B cell (primary cell): ENCODE results near the gene TMEM247. TPM values are rescaled to one million over a fixed set of nuclear protein-coding genes. Genes with fewer than 3 reads are reported as not detected.

ENCODE experiments used
- ATAC-seq: fragments of 200-7000 bp; cut with Tn5 transposase; one replicate; pipeline ENCODE4 v1.10.0; 2021; ENCODE audit warnings: low read depth, mild to moderate bottlenecking, moderate number of reproducible peaks, moderate library complexity
- CTCF ChIA-PET: fragments of 350-600 bp; sonication (Branson Sonifier 250); formaldehyde crosslinking; loops from one replicate; lab custom pipeline; 2021; ENCODE audit warnings: antibody characterized with exemption, inconsistent platforms; lab: Charles Lee
- POLR2A ChIA-PET: fragments of 350-600 bp; sonication (Branson Sonifier 250); formaldehyde crosslinking; loops from one replicate; lab custom pipeline; 2021; ENCODE audit warnings: antibody characterized with exemption; lab: Charles Lee
- DNase-seq: peaks from one replicate; pipeline ENCODE4 v3.0.0; 2013
- H2AFZ ChIP-seq: 2 replicates; pipeline ENCODE4 v1.6.1; 2012; ENCODE audit warnings: mild to moderate bottlenecking, low read depth, low read length; ENCODE audit not compliant: insufficient read depth, poor library complexity, severe bottlenecking
- H3K27ac ChIP-seq, 2 donors: 1 replicate in 1 of 2; 2 replicates in 1 of 2; pipeline ENCODE4 v1.5.1; 2012 to 2013; ENCODE audit warnings: low read length in 2 of 2, mild to moderate bottlenecking in 2 of 2, moderate library complexity in 1 of 2
- H3K27me3 ChIP-seq, 4 experiments: fragments of 200-600 bp in 1 of 4; sonication (generic) in 1 of 4; replicated peaks in 1 of 4; 1 replicate in 2 of 4; 2 replicates in 2 of 4; pipeline versions ENCODE4 v1.6.1 to v1.7.0; 2013 to 2016; ENCODE audit warnings: low read length in 3 of 4, mild to moderate bottlenecking in 2 of 4, mixed read lengths in 1 of 4, moderate library complexity in 1 of 4; ENCODE audit not compliant: insufficient read depth in 4 of 4, control insufficient read depth in 3 of 4; ENCODE audit errors: control extremely low read depth in 1 of 4
- H3K36me3 ChIP-seq, 2 experiments: replicated peaks in 1 of 2; 1 replicate in 1 of 2; 2 replicates in 1 of 2; pipeline versions ENCODE4 v1.6.1 to v1.7.1; 2013; ENCODE audit warnings: low read length in 1 of 2; ENCODE audit not compliant: insufficient read depth in 2 of 2, control insufficient read depth in 1 of 2; ENCODE audit errors: control extremely low read depth in 1 of 2, extremely low read depth in 1 of 2
- H3K4me1 ChIP-seq, 2 donors: fragments of 200-600 bp in 1 of 2; sonication (generic) in 1 of 2; 1 replicate in 1 of 2; 2 replicates in 1 of 2; pipeline versions ENCODE4 v1.5.1 to v1.6.1; 2013 to 2017; ENCODE audit warnings: low read length in 2 of 2; ENCODE audit not compliant: control insufficient read depth in 2 of 2, insufficient read depth in 2 of 2
- H3K4me2 ChIP-seq: replicated peaks from 2 replicates; pipeline ENCODE3; 2012; ENCODE audit warnings: mild to moderate bottlenecking, low read depth, low read length; ENCODE audit not compliant: poor library complexity, severe bottlenecking
- H3K4me3 ChIP-seq, 5 experiments: fragments of 200-600 bp in 1 of 5; sonication (generic) in 1 of 5; 1 replicate in 3 of 5; 2 replicates in 2 of 5; pipeline versions ENCODE4 v1.5.1 to v1.7.0; 2011 to 2016; ENCODE audit warnings: low read length in 4 of 5, mild to moderate bottlenecking in 4 of 5, low read depth in 2 of 5, control low read depth in 1 of 5, moderate library complexity in 1 of 5; ENCODE audit not compliant: insufficient read depth in 1 of 5; ENCODE audit errors: control extremely low read depth in 1 of 5, extremely low read depth in 1 of 5
- H3K79me2 ChIP-seq: fragments of 200-600 bp; sonication (generic); one replicate; pipeline ENCODE4 v1.6.0; 2016; ENCODE audit warnings: low read length; ENCODE audit not compliant: control insufficient read depth, insufficient read depth
- H3K9ac ChIP-seq: fragments of 200-600 bp; sonication (generic); 2 replicates; pipeline ENCODE4 v1.6.1; 2017; ENCODE audit warnings: mild to moderate bottlenecking, low read length, moderate library complexity
- H3K9me3 ChIP-seq, 3 donors: one replicate each; pipeline versions ENCODE4 v1.6.1 to v1.7.1; 2013; ENCODE audit warnings: low read length in 2 of 3; ENCODE audit not compliant: control insufficient read depth in 2 of 3, insufficient read depth in 1 of 3; ENCODE audit errors: control extremely low read depth in 1 of 3
- H4K20me1 ChIP-seq: 2 replicates; pipeline ENCODE4 v1.6.0; 2012; ENCODE audit warnings: mild to moderate bottlenecking, low read length; ENCODE audit not compliant: insufficient read depth, control insufficient read depth, poor library complexity, severe bottlenecking
- H3K27ac Mint-ChIP-seq: one replicate; pipeline ENCODE4 v1.8.0; 2021; ENCODE audit warnings: mixed read lengths
- H3K27me3 Mint-ChIP-seq: one replicate; pipeline ENCODE4 v1.8.0; 2021; ENCODE audit warnings: mixed read lengths
- H3K4me1 Mint-ChIP-seq: one replicate; pipeline ENCODE4 v1.8.0; 2021; ENCODE audit warnings: mixed read lengths
- H3K4me3 Mint-ChIP-seq: one replicate; pipeline ENCODE4 v1.8.0; 2021; ENCODE audit warnings: mixed read lengths
- H3K9me3 Mint-ChIP-seq: one replicate; pipeline ENCODE4 v1.8.0; 2022; ENCODE audit warnings: mixed read lengths; ENCODE audit not compliant: insufficient read depth
- EZH2 ChIP-seq: IDR thresholded peaks from 2 replicates; pipeline ENCODE4 v1.6.1; 2012; ENCODE audit warnings: borderline replicate concordance, low read depth, mild to moderate bottlenecking, moderate library complexity, low read length; ENCODE audit not compliant: insufficient read depth, poor library complexity, severe bottlenecking
- WGBS: methylation state at CpG from one replicate; pipeline ENCODE4 v1.1.5; 2013; ENCODE audit warnings: missing lambda C conversion rate; ENCODE audit not compliant: insufficient coverage; 5-methylcytosine and 5-hydroxymethylcytosine counted together
- intact Hi-C: fragments of 100-400 bp; cut with micrococcal nuclease; formaldehyde crosslinking; loops from one replicate; pipeline ENCODE4 v1.10.0; 2022
- polyA plus RNA-seq: library from polyadenylated mRNA; depleted of rRNA; stranded (reverse); fragments of >200 nt; gene quantifications from 2 replicates; pipeline ENCODE4 v1.2.3, GENCODE V29; 2012
- total RNA-seq, 2 donors: library from RNA; stranded (reverse); fragments of 120-200 nt in 1 of 2; gene quantifications; 1 replicate in 1 of 2; 2 replicates in 1 of 2; pipeline versions ENCODE4 v1.2.3 to v1.2.4, GENCODE V29; 2013 to 2022
- TF ChIP-seq, protein P1 (sequence below): fragments of 200-600 bp; IDR thresholded peaks from one replicate; pipeline ENCODE4 v1.8.0; 2022; ENCODE audit warnings: antibody characterized with exemption, mild to moderate bottlenecking

TMEM247 gene
- total and polyA plus RNA-seq, 2 donors (not counting 1 experiment from before 2014, with no cell fraction given): not detected

DNA sequence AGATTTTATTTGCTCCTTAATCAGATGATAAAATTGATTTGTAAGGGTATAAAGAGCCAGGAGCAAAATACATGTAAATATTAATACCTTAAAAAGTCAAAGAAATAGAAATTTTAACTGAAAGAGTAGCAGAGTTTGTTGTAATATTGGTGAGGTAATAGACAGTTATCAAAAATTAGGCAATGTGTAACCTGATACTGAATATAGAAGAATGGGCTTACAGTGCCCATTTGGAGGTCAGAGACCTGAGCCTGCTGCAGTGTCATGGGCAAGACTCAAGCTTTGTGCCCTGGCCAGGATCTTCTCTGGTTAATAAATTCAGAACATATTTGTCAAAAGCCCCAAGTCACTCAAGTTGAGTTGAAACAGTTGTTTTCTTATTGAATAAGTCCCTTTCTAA, 29.7 kb upstream of the TMEM247 start:
- no peak overlapping the region for H3K27ac Mint-ChIP-seq
- ATAC-seq: no peak
- CTCF ChIA-PET: no interaction called here

DNA sequence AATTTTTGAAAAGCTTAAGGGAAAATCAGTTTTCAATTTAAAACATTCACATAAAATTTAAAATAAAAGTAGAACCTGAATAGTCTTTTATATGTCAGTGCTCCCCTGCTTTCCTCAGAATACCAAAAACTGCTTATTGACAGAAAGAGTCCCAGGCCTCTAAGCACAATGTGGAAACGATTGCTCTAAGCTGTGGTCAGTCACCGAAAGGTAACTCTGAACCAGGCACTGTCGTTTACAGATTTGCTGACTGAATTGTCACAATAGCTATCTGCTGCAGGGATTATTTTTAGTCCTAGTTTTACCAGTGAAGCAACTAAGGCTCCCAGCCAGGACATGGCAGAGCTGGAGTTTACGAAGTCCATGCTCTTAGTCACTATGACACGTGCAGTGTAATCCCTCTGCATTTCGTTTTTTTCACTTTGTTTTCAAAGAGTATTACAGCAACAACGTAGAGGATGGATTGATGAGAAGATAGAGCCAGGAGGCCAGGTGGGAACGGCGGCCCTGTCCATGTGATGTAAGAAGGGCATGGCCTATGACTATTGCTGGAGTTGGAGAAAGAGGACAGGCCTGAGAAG, 28.1 kb upstream of the TMEM247 start:
- Histone ChIP-seq H3K9me3 (peaks cover 0 to under 1% (median under 1%) of the 10 kb centered on the region in 3 donors), H3K27ac (no peak overlapping the region), H3K36me3 (no peaks in the 10 kb centered on the region), H3K9ac (no peak overlapping the region), H3K27me3 (peaks cover 0 to 3% (median 1%) of the 10 kb centered on the region in 4 experiments), H3K4me3 (no peak overlapping the region), H3K4me1 (no peaks in the 10 kb centered on the region), H2AFZ (no peak overlapping the region), H4K20me1 (no peaks in the 10 kb centered on the region), H3K79me2 (no peaks in the 10 kb centered on the region), H3K4me2 (no peak overlapping the region)
- CTCF ChIA-PET: interaction anchor here (1.1 to 1.7 kb wide), 2 partner anchors 8 to 199 kb away, joined by 4 to 5 read pairs; no protein-coding TSS in a partner anchor
- Mint-ChIP-seq H3K9me3 (no peaks in the 10 kb centered on the region), H3K27ac (no peak overlapping the region), H3K4me3 (no peak overlapping the region), H3K27me3 (peaks cover 23% of the 10 kb centered on the region), H3K4me1 (no peaks in the 10 kb centered on the region)
- DNase-seq (no peak), ATAC-seq (no peak)
- intact Hi-C loops: no loop called here
- TF ChIP-seq, protein P1, sequence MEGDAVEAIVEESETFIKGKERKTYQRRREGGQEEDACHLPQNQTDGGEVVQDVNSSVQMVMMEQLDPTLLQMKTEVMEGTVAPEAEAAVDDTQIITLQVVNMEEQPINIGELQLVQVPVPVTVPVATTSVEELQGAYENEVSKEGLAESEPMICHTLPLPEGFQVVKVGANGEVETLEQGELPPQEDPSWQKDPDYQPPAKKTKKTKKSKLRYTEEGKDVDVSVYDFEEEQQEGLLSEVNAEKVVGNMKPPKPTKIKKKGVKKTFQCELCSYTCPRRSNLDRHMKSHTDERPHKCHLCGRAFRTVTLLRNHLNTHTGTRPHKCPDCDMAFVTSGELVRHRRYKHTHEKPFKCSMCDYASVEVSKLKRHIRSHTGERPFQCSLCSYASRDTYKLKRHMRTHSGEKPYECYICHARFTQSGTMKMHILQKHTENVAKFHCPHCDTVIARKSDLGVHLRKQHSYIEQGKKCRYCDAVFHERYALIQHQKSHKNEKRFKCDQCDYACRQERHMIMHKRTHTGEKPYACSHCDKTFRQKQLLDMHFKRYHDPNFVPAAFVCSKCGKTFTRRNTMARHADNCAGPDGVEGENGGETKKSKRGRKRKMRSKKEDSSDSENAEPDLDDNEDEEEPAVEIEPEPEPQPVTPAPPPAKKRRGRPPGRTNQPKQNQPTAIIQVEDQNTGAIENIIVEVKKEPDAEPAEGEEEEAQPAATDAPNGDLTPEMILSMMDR: no peak
- TF ChIP-seq EZH2: no peak
- WGBS: 97% methylated on average over 9 of the region's 9 CpGs
- POLR2A ChIA-PET: no interaction called here

More for the DNA sequence above, 29.7 kb upstream of the TMEM247 start:
- no peak for DNase-seq
- H3K27ac ChIP-seq: no peak overlapping the region
- Mint-ChIP-seq H3K4me1 (no peaks in the 10 kb centered on the region), H3K4me3 (no peak overlapping the region), H3K27me3 (peaks cover 22% of the 10 kb centered on the region), H3K9me3 (peaks cover 4% of the 10 kb centered on the region)
- no peaks in the 10 kb centered on the region for H4K20me1 ChIP-seq
- no peak overlapping the region for H3K9ac ChIP-seq
- POLR2A ChIA-PET: no interaction called here
- no peaks in the 10 kb centered on the region for H3K79me2 ChIP-seq
- H3K27me3 ChIP-seq: peaks cover 0 to 3% (median 1%) of the 10 kb centered on the region in 4 experiments
- TF ChIP-seq EZH2: no peak
- TF ChIP-seq, protein P1: no peak
- H3K4me3 ChIP-seq: no peak overlapping the region
- no peak overlapping the region for H2AFZ ChIP-seq
- H3K4me1 ChIP-seq: no peaks in the 10 kb centered on the region
- peaks cover 2 to 8% (median 5%) of the 10 kb centered on the region in 3 donors for H3K9me3 ChIP-seq
- H3K4me2 ChIP-seq: no peak overlapping the region
- no peaks in the 10 kb centered on the region for H3K36me3 ChIP-seq
- intact Hi-C loops: no loop called here
